ENCODE results near the gene TEDC1. TPM values are rescaled to one million over a fixed set of nuclear protein-coding genes. Genes with fewer than 3 reads are reported as not detected.

TEDC1 gene
- polyA plus RNA-seq, 1 of the 3 experiments (the other 2 are of a cell fraction), result 13.4 TPM

- Histone ChIP-seq H3K4me3 (ENCODE audit: low read depth in 2 of 2, low read length in 1 of 2) (no peak overlapping the region), H4K20me1 (ENCODE audit: insufficient read depth) (no peaks in the 10 kb centered on the region), H3K27ac (ENCODE audit: low read depth in 2 of 2, low read length in 1 of 2) (no peak overlapping the region), H3F3A (replicated peaks; ENCODE audit: insufficient read depth) (no peaks in the 10 kb centered on the region), H3K36me3 (replicated peaks in 1 of 2; ENCODE audit: control insufficient read depth in 1 of 2, insufficient read depth in 2 of 2, low read length in 1 of 2) (no peaks in the 10 kb centered on the region), H3K79me2 (ENCODE audit: insufficient read depth) (no peaks in the 10 kb centered on the region), H3K27me3 (ENCODE audit: insufficient read depth) (no peaks in the 10 kb centered on the region), H3K9ac (no peak overlapping the region), H3K9me2 (no peaks in the 10 kb centered on the region), H2AFZ (ENCODE audit: low read depth) (no peak overlapping the region), H3K9me3 (no peaks in the 10 kb centered on the region), H3K4me2 (no peak overlapping the region), H3K4me1 (ENCODE audit: control insufficient read depth in 1 of 2, insufficient read depth in 2 of 2, low read depth in 1 of 2, low read length in 1 of 2) (peaks cover 0 to 9% of the 10 kb centered on the region in 2 experiments; a peak in 1 of 4 replicates)
- TF ChIP-seq MEF2A (IDR thresholded peaks at IDR 0.05; ENCODE audit: borderline replicate concordance, low read depth), result no peak
- no peak for TF ChIP-seq SIN3A (IDR thresholded peaks at IDR 0.05; ENCODE audit: borderline replicate concordance, low read depth, low read length)
- TF ChIP-seq RFX5 (IDR thresholded peaks at IDR 0.05; ENCODE audit: low read length), result no peak
- TF ChIP-seq ZBTB33 (IDR thresholded peaks at IDR 0.05; ENCODE audit: borderline replicate concordance, low read depth), result no peak
- TF ChIP-seq, protein P1, sequence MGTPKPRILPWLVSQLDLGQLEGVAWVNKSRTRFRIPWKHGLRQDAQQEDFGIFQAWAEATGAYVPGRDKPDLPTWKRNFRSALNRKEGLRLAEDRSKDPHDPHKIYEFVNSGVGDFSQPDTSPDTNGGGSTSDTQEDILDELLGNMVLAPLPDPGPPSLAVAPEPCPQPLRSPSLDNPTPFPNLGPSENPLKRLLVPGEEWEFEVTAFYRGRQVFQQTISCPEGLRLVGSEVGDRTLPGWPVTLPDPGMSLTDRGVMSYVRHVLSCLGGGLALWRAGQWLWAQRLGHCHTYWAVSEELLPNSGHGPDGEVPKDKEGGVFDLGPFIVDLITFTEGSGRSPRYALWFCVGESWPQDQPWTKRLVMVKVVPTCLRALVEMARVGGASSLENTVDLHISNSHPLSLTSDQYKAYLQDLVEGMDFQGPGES (IDR thresholded peaks at IDR 0.05; ENCODE audit: low read depth, low read length), result no peak
- no peak for TF ChIP-seq NRF1 (IDR thresholded peaks at IDR 0.05; ENCODE audit: low read depth, low read length)
- TF ChIP-seq POLR2AphosphoS5 (IDR thresholded peaks at IDR 0.05; ENCODE audit: low read depth, low read length), result no peak
- no peak for TF ChIP-seq CTCF (IDR thresholded peaks at IDR 0.05)
- ChIA-PET POLR2A (no interaction called here), CTCF (interaction anchor here (1.0 to 1.2 kb wide), 3 partner anchors 15 to 20 kb away, joined by 3 to 4 read pairs (median 4); no protein-coding TSS in a partner anchor)
- peak; percentile 25 for DNase-seq
- WGBS (ENCODE audit: low lambda C conversion rate), result 94% methylated on average over 10 of the region's 10 CpGs
Measured at GRCh38 chr14:105500726-105501101, 9.7 kb downstream of the TEDC1 start.

- Histone ChIP-seq H3K9me3 (no peaks in the 10 kb centered on the region), H2AFZ (ENCODE audit: low read depth) (no peak overlapping the region), H3K27ac (ENCODE audit: low read depth in 2 of 2, low read length in 1 of 2) (no peak overlapping the region), H3K9me2 (no peaks in the 10 kb centered on the region), H3K36me3 (replicated peaks in 1 of 2; ENCODE audit: control insufficient read depth in 1 of 2, insufficient read depth in 2 of 2, low read length in 1 of 2) (no peaks in the 10 kb centered on the region), H3F3A (replicated peaks; ENCODE audit: insufficient read depth) (no peaks in the 10 kb centered on the region), H4K20me1 (ENCODE audit: insufficient read depth) (no peaks in the 10 kb centered on the region), H3K9ac (no peak overlapping the region), H3K4me1 (ENCODE audit: control insufficient read depth in 1 of 2, insufficient read depth in 2 of 2, low read depth in 1 of 2, low read length in 1 of 2) (peaks cover 0 to 9% of the 10 kb centered on the region in 2 experiments; a peak in 1 of 4 replicates), H3K79me2 (ENCODE audit: insufficient read depth) (no peaks in the 10 kb centered on the region), H3K4me2 (no peak overlapping the region), H3K4me3 (ENCODE audit: low read depth in 2 of 2, low read length in 1 of 2) (no peak overlapping the region), H3K27me3 (ENCODE audit: insufficient read depth) (no peaks in the 10 kb centered on the region)
- DNase-seq, result no peak
- POLR2A ChIA-PET, result no interaction called here
- WGBS (ENCODE audit: low lambda C conversion rate), result 62% methylated on average over 13 of the region's 13 CpGs
- CTCF ChIA-PET, result interaction anchor here (1.2 to 1.3 kb wide), 3 partner anchors 21 to 36 kb away, joined by 4 to 5 read pairs (median 5); no protein-coding TSS in a partner anchor
- no peak for TF ChIP-seq MXI1 (IDR thresholded peaks at IDR 0.05; ENCODE audit: low read depth, low read length)
- no peak for TF ChIP-seq MEF2A (IDR thresholded peaks at IDR 0.05; ENCODE audit: borderline replicate concordance, low read depth)
- no peak for TF ChIP-seq FOXM1 (IDR thresholded peaks at IDR 0.05; ENCODE audit: low read depth)
- TF ChIP-seq EZH2phosphoT487 (IDR thresholded peaks at IDR 0.05; ENCODE audit: borderline replicate concordance, low read depth), result no peak
- TF ChIP-seq NRF1 (IDR thresholded peaks at IDR 0.05; ENCODE audit: low read depth, low read length), result no peak
- TF ChIP-seq, protein P2, sequence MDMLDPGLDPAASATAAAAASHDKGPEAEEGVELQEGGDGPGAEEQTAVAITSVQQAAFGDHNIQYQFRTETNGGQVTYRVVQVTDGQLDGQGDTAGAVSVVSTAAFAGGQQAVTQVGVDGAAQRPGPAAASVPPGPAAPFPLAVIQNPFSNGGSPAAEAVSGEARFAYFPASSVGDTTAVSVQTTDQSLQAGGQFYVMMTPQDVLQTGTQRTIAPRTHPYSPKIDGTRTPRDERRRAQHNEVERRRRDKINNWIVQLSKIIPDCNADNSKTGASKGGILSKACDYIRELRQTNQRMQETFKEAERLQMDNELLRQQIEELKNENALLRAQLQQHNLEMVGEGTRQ (IDR thresholded peaks at IDR 0.05; ENCODE audit: borderline replicate concordance, low read depth, low read length), result no peak
- no peak for TF ChIP-seq ZBTB33 (IDR thresholded peaks at IDR 0.05; ENCODE audit: borderline replicate concordance, low read depth)
- TF ChIP-seq, protein P3, sequence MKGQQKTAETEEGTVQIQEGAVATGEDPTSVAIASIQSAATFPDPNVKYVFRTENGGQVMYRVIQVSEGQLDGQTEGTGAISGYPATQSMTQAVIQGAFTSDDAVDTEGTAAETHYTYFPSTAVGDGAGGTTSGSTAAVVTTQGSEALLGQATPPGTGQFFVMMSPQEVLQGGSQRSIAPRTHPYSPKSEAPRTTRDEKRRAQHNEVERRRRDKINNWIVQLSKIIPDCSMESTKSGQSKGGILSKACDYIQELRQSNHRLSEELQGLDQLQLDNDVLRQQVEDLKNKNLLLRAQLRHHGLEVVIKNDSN (IDR thresholded peaks at IDR 0.05; ENCODE audit: borderline replicate concordance, low read depth), result no peak
- no peak for TF ChIP-seq CHD2 (IDR thresholded peaks at IDR 0.05; ENCODE audit: low read length, partially characterized antibody)
- no peak for TF ChIP-seq SIN3A (IDR thresholded peaks at IDR 0.05; ENCODE audit: borderline replicate concordance, low read depth, low read length)
- no peak for TF ChIP-seq GATA2 (CRISPR knock-in tag; IDR thresholded peaks at IDR 0.05)
Measured at GRCh38 chr14:105501504-105502291, 10.7 kb downstream of the TEDC1 start.

Measured in SK-N-SH (cell line).